Endodermal cell (in vitro differentiated cells): ENCODE data around the gene COLQ. TPM values are rescaled to one million over a fixed set of nuclear protein-coding genes. Genes with fewer than 3 reads are reported as not detected.

ENCODE experiments used
- DNase-seq: peaks from one replicate; pipeline ENCODE4 v3.0.0-alpha.2; 2017
- H3K27ac ChIP-seq: 2 replicates; pipeline ENCODE4 v1.5.1; 2013; ENCODE audit warnings: mild to moderate bottlenecking, low read depth, low read length, moderate library complexity
- H3K27me3 ChIP-seq: 2 replicates; pipeline ENCODE4 v1.6.1; 2013; ENCODE audit warnings: mild to moderate bottlenecking, low read length, moderate library complexity; ENCODE audit not compliant: insufficient read depth, control insufficient read depth, poor library complexity, severe bottlenecking
- H3K36me3 ChIP-seq: 2 replicates; pipeline ENCODE4 v1.7.0; 2013; ENCODE audit warnings: mild to moderate bottlenecking, low read length, moderate library complexity; ENCODE audit not compliant: control insufficient read depth, insufficient read depth
- H3K4me1 ChIP-seq: one replicate; pipeline ENCODE4 v1.7.0; 2013; ENCODE audit warnings: low read length; ENCODE audit not compliant: control insufficient read depth, insufficient read depth
- H3K4me3 ChIP-seq: 2 replicates; pipeline ENCODE4 v1.5.1; 2013; ENCODE audit warnings: mild to moderate bottlenecking, low read length, moderate library complexity
- H3K9ac ChIP-seq: 2 replicates; pipeline ENCODE4 v1.6.1; 2013; ENCODE audit warnings: mild to moderate bottlenecking, low read length, moderate library complexity; ENCODE audit not compliant: poor library complexity, severe bottlenecking; ENCODE audit errors: extremely low read depth
- H3K9me3 ChIP-seq: 2 replicates; pipeline ENCODE4 v1.6.1; 2013; ENCODE audit warnings: mild to moderate bottlenecking, low read length, moderate library complexity; ENCODE audit not compliant: control insufficient read depth
- H3K27ac Mint-ChIP-seq: 2 replicates; pipeline ENCODE4 v1.8.0; 2020; ENCODE audit warnings: mixed read lengths
- H3K27me3 Mint-ChIP-seq: 2 replicates; pipeline ENCODE4 v1.8.0; 2021; ENCODE audit warnings: mild to moderate bottlenecking, mixed read lengths; ENCODE audit not compliant: insufficient read depth
- H3K36me3 Mint-ChIP-seq: 2 replicates; pipeline ENCODE4 v1.8.0; 2020; ENCODE audit warnings: low read depth, mixed read lengths
- H3K4me1 Mint-ChIP-seq: 2 replicates; pipeline ENCODE4 v1.8.0; 2020; ENCODE audit warnings: mixed read lengths
- H3K4me3 Mint-ChIP-seq: 2 replicates; pipeline ENCODE4 v1.8.0; 2020; ENCODE audit warnings: mild to moderate bottlenecking, moderate library complexity, mixed read lengths
- H3K9me3 Mint-ChIP-seq: 2 replicates; pipeline ENCODE4 v1.8.0; 2020; ENCODE audit warnings: mild to moderate bottlenecking, mixed read lengths
- WGBS, 2 experiments: methylation state at CpG; one replicate each; pipeline versions ENCODE4 v1.1.5 to v1.1.7; 2013; ENCODE audit warnings: missing lambda C conversion rate in 2 of 2, mixed read lengths in 1 of 2; ENCODE audit not compliant: insufficient coverage in 1 of 2, insufficient read length in 1 of 2; 5-methylcytosine and 5-hydroxymethylcytosine counted together
- total RNA-seq, 2 donors: library from RNA; stranded (reverse); fragmentation: NEBNext Ultra II Directional in 1 of 2; extraction: Animal tissue kit (Norgen Biotek cat#: 25700) in 1 of 2; gene quantifications; 2 replicates in 1 of 2; 3 replicates in 1 of 2; pipeline ENCODE4 v1.2.1, GENCODE V29; 2021
- TF ChIP-seq, protein P1 (sequence below): fragments of 200-600 bp; sonication (generic); conservative IDR thresholded peaks from 2 replicates; pipeline ENCODE4 v1.5.0; 2021; ENCODE audit warnings: antibody characterized with exemption, mild to moderate bottlenecking

Gene COLQ
- total RNA-seq, 2 donors from 2014 or later = 3.1 to 7.3 TPM

GRCh38 chr3:15470849-15471248, 50.7 kb downstream of the COLQ start:
- TF ChIP-seq, protein P1, sequence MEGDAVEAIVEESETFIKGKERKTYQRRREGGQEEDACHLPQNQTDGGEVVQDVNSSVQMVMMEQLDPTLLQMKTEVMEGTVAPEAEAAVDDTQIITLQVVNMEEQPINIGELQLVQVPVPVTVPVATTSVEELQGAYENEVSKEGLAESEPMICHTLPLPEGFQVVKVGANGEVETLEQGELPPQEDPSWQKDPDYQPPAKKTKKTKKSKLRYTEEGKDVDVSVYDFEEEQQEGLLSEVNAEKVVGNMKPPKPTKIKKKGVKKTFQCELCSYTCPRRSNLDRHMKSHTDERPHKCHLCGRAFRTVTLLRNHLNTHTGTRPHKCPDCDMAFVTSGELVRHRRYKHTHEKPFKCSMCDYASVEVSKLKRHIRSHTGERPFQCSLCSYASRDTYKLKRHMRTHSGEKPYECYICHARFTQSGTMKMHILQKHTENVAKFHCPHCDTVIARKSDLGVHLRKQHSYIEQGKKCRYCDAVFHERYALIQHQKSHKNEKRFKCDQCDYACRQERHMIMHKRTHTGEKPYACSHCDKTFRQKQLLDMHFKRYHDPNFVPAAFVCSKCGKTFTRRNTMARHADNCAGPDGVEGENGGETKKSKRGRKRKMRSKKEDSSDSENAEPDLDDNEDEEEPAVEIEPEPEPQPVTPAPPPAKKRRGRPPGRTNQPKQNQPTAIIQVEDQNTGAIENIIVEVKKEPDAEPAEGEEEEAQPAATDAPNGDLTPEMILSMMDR = no peak
- Mint-ChIP-seq H3K4me3 (no peak overlapping the region), H3K27me3 (no peaks in the 10 kb centered on the region), H3K4me1 (no peaks in the 10 kb centered on the region), H3K27ac (no peak overlapping the region), H3K36me3 (no peaks in the 10 kb centered on the region), H3K9me3 (no peaks in the 10 kb centered on the region)
- Histone ChIP-seq H3K4me3 (no peak overlapping the region), H3K27me3 (no peaks in the 10 kb centered on the region), H3K36me3 (no peaks in the 10 kb centered on the region), H3K9ac (no peak overlapping the region), H3K27ac (no peak overlapping the region), H3K4me1 (no peaks in the 10 kb centered on the region), H3K9me3 (no peaks in the 10 kb centered on the region)
- DNase-seq = no peak
- WGBS, 2 experiments = 91 to 100% methylated on average over 2 of the region's 2 CpGs

- DNase-seq = peak; percentile 81
- Mint-ChIP-seq H3K27me3 (no peaks in the 10 kb centered on the region), H3K4me1 (no peaks in the 10 kb centered on the region), H3K27ac (no peak overlapping the region), H3K4me3 (no peak overlapping the region), H3K9me3 (no peaks in the 10 kb centered on the region), H3K36me3 (no peaks in the 10 kb centered on the region)
- H3K27me3 ChIP-seq = no peaks in the 10 kb centered on the region
- no peaks in the 10 kb centered on the region for H3K36me3 ChIP-seq
- no peak overlapping the region for H3K4me3 ChIP-seq
- no peak overlapping the region for H3K27ac ChIP-seq
- H3K9ac ChIP-seq = no peak overlapping the region
- TF ChIP-seq, protein P1 = peak; percentile 69
- H3K9me3 ChIP-seq = no peaks in the 10 kb centered on the region
- 66 to 90% methylated on average over 5 to 6 of the region's 6 CpGs for WGBS, 2 experiments
- H3K4me1 ChIP-seq = no peaks in the 10 kb centered on the region
Measured at GRCh38 chr3:15470261-15470660, 51.2 kb downstream of the COLQ start.

GRCh38 chr3:15467227-15468181, 54.0 kb downstream of the COLQ start:
- Histone ChIP-seq H3K27me3 (no peaks in the 10 kb centered on the region), H3K9me3 (no peaks in the 10 kb centered on the region), H3K4me3 (no peak overlapping the region), H3K4me1 (no peaks in the 10 kb centered on the region), H3K9ac (no peak overlapping the region), H3K36me3 (no peaks in the 10 kb centered on the region), H3K27ac (no peak overlapping the region)
- H3K4me3 Mint-ChIP-seq = no peak overlapping the region
- DNase-seq = peak; percentile 5
- H3K9me3 Mint-ChIP-seq = no peaks in the 10 kb centered on the region
- WGBS, 2 experiments = 92 to 95% methylated on average over 10 to 11 of the region's 11 CpGs
- peaks cover 2% of the 10 kb centered on the region for H3K36me3 Mint-ChIP-seq
- no peak overlapping the region for H3K27ac Mint-ChIP-seq
- TF ChIP-seq, protein P1 = no peak
- H3K27me3 Mint-ChIP-seq = no peaks in the 10 kb centered on the region
- no peaks in the 10 kb centered on the region for H3K4me1 Mint-ChIP-seq
